ENCODE data around the gene RNF222.

DNA sequence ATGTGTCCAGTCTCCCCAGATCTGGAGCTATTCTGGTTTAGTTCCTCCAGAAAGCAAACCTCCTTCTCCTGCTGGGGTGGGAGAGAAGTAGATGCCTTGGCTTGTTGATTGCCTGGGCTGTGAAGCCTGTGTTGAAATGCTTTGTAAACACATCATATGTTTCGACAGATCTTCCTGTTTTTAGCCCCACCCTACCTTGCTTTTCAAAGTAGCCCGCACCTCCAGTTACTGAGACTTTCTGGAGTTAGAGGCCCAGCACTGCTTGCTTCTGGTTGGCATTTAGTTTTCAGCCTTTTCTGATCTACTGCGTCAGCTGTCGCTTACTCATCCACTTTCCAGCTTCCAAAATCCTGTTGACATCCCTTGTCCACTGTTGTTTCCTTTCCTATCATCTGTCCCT, 20.2 kb upstream of the RNF222 start:
- TF ChIP-seq ZNF274 (IDR thresholded peaks at IDR 0.05; ENCODE audit: low read depth, low read length) (no peak), SUZ12 (IDR thresholded peaks at IDR 0.05; ENCODE audit: extremely low read depth, insufficient read depth, insufficient read length) (no peak)

All from NT2/D1 (cell line).